HG03469 (cell line): Measurements from ENCODE around the gene TRIM47.
"Not testable (repeated sequence)": the region's sequence is repeated elsewhere in the genome, so short reads cannot be mapped to it uniquely, and the experiment has no call there.

Experiments used
- ATAC-seq: cut with Tn5 transposase; IDR thresholded peaks from one replicate; pipeline ENCODE4 v1.9.1; 2021; ENCODE audit warnings: mild to moderate bottlenecking, moderate library complexity, moderate number of reproducible peaks; ENCODE audit not compliant: unreplicated experiment

TRIM47 gene

DNA sequence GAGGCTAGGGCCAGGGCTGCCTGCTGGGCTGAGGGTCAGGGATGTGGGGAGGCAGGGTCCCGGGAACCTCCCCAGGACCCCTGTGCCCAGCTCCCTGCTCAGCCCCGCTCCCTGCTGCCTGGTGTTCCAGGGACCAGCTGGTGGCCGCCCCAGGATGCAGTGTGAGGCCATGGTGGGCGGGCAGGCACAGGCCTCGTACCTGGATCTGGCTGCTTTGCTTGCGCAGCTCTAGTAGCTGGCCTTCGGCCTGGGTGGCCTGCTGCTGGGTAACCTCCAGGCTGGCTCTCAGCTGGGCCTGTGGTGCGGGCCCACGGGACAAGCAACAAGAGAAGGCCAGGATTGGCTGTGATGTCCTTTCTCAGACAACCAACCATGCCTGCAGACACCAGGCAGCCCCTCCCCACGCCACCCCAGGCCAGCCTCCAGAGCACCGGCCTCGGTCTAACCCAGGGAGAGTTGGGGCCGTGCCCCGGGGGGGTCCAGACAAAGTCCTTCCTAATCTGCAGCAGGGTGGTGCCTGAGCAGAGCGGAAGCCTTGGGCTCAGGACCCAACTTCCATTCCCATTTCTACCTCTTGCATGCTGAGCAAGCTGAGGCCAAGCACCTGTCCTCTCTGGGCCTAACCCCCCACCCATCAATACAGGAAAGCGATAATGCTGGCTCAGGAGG is 14.3 kb upstream of the TRIM47 start:
- ATAC-seq: no peak

DNA sequence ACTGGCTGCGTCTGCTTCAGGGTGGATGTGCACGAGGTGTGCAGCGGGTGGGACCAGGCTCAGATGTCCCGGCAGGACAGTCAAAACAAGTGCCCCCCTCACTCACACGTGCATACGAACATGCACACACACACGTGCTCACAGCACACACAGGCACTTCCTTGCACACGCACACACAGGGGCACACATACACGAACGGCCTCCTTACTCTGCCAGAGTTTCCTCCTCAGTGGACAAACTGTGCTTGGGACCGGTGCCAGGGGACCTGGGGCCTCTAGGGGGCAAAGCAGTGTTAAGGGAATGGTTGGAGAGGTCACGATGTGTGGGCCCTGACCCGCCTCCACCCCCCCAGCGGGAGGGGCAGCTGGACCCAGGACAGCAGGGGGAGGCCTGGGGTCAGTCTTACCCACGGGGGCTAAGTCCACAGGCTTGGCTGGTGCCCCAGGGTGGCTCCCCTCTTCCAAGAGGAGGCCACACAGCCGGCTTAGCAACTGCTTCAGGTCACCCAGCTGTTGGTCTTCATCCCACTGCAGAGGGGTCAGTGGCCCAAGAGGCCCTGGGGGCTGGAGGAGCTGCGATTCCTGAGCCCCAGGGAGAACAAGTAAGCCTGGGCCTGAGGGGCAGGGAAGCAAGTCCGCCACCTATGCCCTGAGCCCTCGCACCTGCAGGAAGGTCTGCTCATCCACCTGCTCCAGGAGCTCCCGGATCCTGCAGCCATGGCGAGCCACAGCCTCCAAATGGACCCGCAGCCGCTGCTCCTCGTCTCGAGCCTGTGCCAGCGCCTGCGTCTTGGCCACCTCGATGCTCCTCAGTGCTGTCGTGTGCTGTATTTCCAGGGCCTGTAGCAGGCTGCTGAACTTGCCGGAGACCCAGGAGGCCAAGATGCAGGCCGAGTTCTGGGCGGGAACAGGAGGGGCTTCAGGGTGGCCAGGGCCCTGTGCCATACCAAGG is 13.5 kb upstream of the TRIM47 start:
- ATAC-seq: no peak

DNA sequence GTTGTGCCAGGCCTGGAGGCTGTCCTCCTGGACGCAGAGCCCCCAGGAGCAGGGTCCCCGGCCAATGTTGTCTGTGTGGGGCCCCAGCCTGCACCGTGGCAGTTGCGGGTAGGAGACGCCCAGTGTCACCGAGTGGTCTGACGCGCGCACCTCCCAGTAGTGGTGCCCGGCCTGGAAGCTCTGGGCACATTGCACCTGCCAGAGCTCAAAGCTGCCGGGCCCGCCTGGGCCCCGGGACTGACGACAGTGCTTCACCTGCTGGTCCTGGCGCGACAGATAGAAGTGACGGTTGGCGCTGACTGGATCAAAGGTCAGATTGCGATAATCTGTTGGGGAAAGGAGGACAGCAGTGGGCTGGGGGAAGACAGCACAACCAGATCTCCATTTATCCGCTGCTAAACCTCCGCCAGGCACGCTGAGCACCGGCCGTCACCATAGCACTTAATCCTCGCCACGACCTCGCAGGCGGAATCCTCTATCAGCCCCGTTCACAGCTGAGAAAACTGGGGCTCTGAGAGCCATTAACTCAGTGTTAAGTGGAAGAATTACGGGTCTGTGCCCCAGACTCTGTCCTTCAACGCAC is 12.7 kb upstream of the TRIM47 start:
- no peak for ATAC-seq

DNA sequence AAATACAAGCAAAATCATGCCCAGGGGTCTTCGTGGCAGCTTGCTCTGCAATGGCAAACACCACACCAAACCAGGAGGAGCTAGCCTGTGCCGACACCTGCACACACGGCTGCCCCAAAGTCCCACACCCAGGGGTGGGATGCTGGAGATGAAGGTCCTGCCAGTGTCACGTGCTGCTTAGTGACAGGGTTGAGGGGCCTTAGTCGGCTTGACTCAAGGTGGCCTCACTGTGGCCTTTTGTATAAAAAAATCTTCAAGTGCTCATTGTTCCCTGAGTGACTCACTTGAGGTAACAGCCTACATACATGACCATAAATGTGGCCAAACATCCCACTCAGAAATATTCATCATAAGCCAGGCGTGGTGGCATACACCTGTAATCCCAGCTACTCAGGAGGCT is 11.1 kb upstream of the TRIM47 start:
- ATAC-seq: no peak

DNA sequence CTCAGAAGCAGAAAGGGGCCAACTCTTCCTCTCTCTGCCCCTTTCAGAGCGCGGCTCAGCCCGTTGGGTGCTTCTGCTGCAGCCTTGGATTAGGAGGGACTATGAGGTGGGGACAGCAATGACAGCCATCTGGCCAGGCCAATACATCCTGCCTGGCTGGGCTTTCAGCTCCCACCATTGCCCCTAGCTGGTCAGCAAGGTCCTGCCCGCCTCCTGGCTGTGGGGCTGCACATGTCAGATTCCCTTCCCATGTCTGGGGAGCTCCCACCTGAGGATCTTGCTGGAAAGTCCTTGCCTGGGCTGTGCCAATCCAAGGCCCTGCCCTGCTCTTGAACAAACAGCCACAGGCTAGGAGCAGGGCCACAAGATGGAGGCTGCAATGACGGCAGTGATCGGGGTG is 10.1 kb upstream of the TRIM47 start:
- no peak for ATAC-seq

DNA sequence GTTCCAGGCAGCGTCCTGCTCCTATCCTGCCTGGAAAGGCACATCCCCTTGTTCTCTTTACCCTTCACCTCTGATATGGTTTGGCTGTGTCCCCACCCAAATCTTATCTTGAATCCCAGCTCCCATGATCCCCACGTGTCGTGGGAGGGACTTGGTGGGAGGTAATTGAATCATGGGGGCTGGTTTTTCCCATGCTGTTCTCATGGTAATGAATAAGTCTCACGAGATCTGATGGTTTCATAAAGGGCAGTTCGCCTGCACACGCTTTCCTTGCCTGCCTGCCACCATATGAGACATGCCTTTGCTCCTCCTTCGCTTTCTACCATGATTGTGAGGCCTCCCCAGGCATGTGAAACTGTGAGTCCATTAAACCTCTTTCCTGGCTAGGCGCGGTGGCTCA is 7.5 kb upstream of the TRIM47 start:
- ATAC-seq: not testable (repeated sequence)

DNA sequence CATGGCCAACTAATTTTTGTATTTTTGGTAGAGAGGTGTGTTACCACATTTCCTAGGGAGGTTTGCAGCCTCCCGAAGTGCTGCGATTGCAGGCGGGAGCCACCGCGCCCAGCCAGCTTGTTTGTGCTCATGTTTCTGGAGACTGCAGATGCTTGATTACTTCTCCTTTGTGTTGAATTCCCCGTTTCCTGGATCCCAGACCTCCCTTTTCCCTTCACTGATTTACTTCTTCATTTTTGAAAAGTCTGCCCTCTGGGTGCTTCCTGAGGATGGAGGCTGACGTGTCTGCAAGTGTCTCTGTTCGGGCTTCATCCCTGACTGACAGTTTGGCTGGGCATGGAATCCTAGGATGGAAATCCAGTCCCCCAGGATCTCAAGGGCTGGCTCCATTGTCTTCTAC is 7.0 kb upstream of the TRIM47 start:
- ATAC-seq: no peak

DNA sequence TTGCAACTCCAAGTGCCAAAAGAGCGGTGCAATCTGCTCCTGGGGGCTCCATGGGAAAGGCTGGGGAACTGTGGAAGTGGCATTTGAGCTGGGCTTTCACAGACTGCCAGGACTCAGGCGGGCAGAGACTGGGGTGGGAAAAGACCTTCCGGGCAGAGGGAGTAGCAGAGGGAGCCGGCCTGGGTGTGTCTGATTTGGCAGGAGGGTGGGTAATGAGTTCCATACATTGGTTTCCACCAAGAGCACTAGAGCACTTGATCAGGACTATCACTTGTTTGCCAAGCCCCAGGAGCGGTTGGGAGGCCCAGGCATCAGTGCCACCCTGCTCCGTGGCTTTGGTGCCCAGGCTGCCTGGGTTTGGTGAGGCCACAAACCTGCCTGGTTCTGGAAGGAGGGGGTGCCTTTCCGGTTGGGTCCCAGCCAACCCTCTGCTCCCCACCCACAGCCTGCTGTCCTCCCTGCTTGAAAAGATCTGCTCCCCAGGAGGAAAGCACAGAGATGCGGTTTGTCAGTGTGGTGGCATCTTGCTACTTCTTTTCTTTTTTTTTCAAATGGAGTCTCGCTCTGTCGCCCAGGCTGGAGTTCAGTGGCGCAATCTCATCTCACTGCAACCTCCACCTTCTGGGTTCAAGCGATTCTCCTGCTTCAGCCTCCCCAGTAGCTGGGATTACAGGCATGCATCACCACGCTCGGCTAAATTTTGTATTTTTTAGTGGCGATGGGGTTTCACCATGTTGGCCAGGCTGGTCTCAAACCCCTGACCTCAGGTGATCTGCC is 3.5 kb upstream of the TRIM47 start:
- ATAC-seq: no peak

DNA sequence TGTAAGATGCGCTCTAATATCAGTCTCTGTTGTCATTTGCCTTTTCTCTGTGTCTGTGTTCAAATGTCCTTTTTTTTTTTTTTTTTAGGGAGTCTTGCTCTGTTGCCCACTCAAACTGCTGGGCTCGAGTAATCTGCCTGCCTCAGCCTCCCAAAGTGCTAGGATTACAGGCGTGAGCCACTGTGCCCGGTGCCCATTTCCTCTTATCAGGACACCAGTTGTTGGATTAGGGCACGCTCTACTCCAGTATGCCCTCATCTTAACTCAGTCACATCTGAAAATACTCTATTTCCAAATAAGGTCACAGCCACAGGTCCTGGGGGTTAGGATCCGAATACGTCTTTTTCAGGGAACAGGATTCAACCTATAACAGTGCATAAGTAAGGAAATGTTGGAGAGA is 1.9 kb upstream of the TRIM47 start:
- ATAC-seq: no peak

DNA sequence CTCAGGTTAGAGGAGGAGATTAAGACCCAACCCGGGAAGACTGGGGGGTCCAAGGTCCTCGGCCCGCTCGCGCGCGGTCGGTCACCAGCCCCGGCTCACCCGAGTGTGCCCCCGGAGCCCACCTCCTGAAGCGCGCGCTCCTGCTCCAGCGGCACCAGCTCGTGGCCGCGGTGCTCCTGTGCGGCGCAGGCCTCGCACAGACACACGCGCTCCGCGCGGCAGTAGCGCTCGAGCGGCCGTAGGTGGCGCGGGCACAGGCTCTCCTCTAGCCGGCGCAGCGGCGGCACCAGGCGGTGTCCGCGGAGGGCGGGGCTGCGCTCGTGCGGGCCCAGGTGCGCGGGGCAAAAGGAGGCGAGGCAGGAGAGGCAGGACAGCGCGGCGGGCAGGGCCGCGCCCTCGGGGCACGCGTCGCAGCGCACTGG is 618 bp downstream of the TRIM47 start:
- ATAC-seq: no peak

DNA sequence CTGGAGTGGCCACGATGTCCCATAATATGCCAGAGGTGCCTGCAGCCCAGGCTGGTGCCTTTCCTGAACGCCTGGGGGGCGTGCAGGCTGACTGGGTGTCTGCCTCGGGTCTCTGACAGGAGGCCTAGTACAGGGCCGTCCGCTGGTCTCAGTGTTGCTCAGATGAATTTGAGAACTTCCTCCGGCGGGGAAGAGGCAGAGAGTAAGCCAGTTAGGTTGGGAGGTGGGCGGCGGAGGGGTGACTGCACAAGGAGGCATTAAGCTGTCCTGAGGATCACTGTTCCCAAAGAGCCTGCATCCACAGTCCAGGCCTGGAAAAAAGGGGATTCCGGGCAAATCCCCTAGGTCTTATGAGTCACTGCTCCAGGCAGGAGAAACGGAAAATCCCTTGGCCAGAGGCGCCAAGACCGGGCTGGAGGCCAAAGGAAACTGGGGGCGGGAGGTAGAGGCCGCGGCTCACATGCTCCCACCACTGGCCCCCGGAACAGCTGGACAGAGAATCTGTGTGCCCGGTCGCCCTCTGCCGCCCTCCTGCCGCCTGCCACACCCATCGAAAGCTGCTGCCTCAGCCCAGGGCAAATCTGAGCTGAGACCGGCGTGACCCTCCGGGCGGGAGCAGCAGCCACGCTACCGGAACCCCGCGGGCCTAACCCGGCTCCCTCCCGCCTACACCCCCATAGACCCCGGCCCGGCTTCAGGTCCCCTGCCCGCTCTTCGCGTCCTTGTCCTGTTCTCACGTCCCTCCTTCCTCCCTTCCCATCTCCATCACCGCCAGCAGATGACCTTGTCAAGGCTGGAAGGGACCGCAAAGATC is 1.2 kb downstream of the TRIM47 start:
- ATAC-seq: no peak

DNA sequence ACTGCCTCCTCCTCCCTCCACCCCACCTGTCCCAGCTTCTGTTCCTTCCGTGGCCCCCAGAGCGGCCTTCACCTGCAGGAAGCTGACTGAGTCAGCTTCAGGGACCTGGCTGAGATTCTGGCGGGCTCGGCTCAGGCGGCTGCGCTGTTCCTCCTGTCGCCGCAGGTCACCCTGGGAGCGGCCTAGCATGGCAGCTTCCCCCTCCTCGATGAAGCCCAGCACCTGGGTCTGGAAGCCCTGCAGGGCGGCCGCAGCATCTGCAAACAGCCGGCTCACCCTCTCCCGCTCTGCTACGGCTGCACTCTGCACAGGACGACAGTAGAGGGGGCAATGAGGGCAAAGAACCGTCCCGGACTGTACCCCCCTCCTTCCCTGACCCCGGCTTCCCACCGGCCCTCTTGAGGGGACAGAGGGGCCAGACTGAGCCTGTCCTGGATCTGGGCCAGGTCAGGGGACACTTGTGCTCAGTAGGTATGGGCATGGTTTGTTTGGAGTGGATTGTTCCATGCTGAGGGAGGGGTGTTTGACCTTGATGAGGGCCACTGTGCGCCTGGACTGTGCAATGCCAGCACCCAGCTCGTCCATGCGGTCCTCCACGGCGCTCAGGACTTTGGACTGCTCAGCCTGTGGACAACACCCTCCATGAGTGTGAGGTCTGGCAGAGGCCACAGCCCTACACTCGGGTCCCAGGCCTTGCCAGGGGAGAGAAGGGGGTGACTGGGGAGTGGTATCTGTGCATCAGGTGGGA is 2.0 kb downstream of the TRIM47 start:
- ATAC-seq: no peak

DNA sequence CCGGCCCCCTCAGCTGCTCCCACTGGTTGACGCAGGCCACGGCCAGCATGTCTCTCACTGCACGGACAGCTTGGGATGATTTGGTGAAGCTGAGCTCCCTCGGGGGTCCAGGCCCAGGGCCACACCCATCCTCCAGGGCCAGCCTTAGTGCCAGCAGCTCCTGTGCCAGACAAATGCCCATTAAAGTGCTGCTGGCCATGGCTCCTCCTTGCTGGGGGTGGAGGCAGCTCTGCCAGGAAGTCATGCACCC is 2.5 kb downstream of the TRIM47 start:
- ATAC-seq: no peak

DNA sequence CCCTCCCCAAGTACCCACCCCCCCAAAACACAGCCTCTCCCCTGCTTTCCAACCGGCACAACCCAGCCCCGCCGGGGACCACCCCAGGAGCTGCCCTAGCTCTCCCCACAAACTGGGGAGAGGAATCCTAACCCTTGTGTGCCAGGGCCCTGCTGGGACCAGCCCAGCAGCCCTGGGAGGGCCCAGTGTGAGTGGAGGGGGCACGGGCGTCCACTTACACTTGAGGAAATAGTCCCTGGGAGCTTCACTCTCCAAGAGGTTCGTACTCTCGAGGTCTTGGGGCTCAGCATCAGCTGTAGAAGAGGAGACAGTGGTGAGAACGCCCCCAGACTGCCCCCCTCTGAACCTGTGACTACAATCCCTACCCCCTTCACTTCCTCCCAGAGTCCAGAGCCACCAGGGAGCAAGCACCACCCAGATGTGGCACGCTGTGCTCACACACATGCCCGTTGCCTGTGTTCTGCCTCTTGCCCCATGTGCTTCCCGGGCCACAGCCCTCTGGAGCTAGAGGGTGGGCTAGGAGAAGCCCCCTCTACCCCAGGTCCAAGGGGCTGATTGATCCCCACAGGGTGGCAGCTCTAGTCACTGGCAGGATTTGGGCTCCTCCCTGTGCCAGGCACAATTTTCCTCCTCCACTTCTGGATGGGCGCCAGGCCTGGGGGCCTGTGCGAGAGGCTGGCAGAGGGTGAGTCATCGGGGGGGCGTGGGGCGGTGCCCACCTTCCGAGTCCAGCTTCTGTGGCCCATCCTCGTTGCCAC is 3.0 kb downstream of the TRIM47 start:
- ATAC-seq: no peak

DNA sequence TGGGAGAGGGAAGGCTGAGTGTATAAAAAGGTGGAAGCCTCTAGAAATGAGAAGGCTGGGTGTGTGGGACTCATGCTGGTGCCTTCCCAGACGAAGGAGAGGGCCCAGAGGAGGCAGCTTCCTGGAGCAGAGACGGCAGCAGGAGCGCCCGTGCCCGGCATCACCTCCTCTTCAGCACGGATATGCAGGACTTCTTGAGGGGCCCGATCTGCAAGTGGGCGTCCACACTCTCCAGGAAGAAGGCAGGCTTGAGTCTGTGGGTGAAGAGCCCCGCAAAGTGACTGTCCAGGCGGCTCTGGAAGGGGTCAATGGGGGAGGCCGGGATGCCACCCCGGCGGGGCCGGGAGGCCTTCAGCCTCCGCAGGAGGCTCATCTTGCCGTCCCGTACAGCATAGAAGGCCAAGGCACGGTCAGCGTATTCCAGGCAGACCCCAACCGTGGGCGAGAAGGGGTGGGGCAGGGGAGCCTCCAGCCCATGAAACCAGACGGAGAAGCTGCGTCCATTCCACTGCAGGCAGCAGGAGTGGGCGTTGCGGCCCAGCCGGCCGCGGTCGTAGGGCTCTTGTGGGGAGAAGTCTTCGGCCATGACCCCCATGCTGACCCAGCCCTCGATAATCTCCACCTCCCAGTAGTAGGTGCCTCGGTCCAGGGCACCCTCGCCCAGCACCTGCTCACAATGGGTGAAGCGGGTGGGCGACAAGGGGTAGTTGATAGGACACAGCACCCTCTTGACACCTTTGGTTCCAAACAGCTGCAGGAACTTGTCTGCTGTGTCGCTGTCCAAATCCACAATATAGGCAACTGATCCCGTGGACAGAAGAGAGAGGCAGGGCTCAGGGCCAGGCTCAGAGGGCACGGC is 3.8 kb downstream of the TRIM47 start:
- ATAC-seq: no peak

DNA sequence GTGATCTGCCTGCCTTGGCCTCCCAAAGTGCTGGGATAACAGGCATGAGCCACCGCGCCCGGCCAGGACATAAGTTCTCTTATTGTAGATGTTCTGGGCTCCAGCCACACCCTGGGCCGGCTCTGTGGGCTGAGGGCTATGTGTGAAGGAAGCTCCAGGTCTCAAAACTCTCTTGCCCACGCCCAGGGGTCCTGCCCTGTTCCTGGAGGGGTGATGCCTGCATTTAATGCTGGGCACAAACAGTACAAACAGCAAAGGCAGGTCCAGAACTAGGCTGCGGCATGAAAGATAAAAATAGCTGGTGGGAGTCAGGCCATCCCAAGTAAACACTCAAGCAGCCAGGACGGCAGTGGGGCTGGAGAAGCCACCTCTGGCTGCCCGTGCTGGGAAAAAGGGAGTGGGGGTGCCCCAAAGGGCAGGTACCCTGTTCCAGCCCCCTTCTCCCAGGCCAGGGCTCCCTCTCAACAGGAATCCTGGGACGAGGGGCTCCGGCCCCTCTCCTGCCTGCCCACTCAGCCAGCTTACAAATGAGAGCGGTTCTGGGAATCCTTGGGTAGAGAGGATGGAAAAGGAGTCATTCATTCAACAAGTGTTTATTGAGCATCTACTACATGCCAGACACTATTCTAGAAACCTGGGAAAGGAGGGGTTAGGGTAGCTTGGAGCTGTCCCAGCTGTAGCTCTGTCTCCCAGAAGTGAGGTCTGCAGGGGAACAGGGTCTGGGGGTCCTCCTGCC is 4.6 kb downstream of the TRIM47 start:
- ATAC-seq: no peak
